HG03439 (cell line): ENCODE results near the gene ZHX3.
A peak's percentile ranks its signal among the peaks of the same experiment; 100 is the strongest.
"Not testable (repeated sequence)": the region's sequence is repeated elsewhere in the genome, so short reads cannot be mapped to it uniquely, and the experiment has no call there.

Source experiments
- ATAC-seq: cut with Tn5 transposase; IDR thresholded peaks from one replicate; pipeline ENCODE4 v1.9.1; 2021; ENCODE audit warnings: mild to moderate bottlenecking, moderate library complexity; ENCODE audit not compliant: unreplicated experiment

Gene ZHX3

DNA sequence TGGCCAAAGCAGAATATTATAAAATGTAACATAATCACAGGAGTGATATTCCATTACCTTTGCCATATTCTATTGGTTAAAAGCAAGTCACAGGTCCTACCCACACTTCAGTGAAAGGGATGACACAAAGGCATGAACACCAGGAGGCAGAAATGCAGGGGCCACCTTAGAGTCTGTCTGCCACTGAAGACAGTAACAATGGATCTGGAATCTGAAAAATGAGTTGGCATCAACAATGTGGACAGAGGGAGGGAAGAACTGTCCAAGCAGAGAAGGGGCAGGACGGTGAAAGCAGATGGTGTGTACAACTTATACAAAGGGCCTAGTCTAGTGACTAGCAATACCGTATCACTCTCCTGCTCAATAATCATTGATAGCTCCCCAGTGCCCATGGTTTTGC, 16.5 kb upstream of the ZHX3 start:
- ATAC-seq: no peak

DNA sequence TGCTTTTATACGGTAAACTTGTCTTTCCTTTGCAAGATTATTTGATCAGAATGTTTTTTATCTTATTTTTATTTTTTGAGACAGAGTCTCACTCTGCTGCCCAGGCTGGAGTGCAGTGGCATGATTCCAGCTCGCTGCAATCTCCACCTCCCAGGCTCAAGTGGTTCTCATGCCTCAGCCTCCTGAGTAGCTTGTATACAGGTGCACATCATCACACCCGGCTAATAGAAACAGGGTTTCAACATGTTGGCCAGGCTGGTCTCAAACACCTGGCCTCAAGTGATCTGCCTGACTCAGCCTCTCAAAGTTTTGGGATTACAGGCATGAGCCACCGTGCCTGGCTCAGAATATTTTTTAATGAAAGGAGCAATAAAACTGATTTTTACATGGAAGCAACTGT, 14.2 kb upstream of the ZHX3 start:
- ATAC-seq: no peak

DNA sequence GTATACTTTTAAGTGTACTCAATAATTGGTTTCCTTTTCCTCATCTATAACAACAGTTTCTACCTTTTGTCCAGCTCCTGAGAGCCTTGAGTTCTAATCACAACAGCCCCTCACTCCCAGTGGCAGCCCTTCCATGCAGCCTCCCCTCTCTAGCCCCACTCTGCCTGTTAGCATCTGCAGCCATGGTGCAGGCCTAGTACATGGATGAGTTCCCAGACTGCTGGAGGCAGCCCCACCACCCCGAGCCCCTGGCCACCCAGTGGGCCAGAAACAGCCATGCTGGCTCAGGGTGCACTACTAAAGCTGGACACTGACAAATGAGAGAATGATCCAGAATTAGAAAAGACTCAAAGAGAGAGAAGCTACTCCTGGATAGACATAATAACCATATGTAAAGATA, 13.4 kb upstream of the ZHX3 start:
- no peak for ATAC-seq

- ATAC-seq: no peak
Measured at GRCh38 chr20:41330343-41330720, 12.8 kb upstream of the ZHX3 start.

- no peak for ATAC-seq
Measured at GRCh38 chr20:41329435-41330342, 12.2 kb upstream of the ZHX3 start.

DNA sequence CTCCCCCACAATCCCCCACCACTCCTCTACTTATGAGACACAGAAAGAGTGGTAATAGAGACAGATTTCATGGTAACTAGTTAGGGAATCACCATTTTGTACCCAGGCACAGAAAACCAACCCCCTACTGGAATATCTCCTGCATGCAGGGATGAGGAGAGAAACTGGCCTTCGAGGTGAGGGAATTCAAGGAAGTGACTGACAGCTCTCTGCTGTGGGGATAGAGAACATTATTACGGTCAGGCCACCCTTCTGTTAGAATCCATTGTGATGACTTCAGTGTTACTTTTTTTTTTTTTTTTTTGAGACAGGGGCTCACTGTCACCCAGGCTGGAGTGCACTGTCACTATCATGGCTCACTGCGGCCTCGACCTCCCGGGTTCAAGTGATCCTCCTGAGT, 9.6 kb upstream of the ZHX3 start:
- no peak for ATAC-seq

DNA sequence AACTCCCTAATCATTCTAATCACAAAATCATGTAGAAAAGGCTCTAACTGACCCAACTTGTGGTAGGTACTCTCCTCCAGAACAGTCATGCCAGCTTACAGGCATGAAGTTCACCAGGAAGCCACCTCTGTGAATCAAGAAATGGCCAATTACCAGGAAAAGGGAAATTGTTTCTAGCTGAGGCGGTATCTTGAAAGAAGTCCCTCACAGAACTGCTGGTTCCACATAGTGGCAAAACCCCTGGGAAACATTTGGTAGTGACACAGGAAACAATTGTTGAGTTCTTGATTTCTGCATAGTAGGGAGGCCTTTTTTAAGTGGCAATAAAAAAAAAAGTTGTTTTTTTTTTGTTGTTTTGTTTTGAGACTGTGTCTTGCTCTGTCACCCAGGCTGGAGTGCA, 3.4 kb upstream of the ZHX3 start:
- no peak for ATAC-seq

- no peak for ATAC-seq
Measured at GRCh38 chr20:41320441-41320840, 2.9 kb upstream of the ZHX3 start.

DNA sequence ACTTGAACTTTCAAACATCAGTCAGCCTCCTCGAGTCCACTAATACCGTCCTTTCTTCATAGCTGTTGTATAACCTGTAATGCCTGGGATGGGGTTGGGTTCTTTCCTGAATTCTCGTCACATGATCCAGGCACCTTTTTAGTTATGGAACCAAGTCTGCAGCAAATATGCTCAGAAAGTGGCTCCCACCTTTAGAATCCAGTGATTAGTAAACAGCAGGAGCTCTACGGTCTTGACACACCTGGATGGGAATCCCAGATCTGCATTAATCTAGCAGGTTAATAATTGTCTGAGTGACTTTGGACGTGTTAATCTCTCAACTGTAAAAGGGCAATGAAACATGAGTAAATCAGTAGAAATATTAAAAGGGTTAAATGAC, 729 bp upstream of the ZHX3 start:
- ATAC-seq: no peak

DNA sequence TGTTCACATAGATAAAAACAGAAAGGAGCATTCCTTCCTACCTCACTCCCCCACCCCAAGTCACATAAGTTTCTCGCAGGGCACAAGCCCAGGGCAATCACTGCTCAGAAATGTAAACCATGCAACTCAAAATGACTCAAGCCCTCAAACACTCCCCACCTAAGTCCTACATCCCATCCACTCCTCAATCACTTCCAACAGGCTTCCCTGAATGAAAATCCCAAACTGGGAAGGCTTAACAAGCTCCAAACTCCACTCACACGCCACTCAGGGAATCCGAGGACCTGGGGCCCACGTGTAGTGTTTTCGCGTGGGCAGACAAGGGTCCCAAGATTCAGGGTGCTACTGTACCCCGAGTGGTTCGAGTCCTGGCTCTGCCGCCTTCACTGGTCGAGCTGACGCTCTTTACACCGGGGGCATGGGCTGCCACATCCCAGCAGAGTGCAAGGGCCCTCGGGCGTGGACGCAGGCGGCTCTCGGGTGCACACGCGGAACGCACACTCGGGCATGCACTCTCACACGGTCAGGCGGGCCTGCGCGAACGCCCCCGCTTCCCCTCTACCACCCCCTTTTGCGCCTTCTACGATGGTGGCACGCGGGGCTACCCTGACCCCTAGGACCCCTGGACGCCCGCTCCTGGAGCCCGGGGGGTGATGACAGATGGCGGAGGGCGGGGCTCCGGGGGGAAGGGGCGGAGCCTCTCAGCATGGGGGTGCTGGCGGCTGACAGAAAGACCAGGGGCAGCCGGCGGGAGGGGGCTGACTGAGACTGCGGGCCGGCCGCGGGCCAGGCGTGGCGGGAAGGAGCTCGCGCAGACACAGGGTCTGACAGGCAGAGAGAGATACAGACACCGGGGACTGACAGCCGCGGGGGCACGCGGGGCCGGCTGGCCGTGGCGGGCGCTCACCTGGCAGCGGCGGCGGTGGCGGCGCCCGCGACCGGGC, 657 bp downstream of the ZHX3 start:
- ATAC-seq: peak; percentile 70

DNA sequence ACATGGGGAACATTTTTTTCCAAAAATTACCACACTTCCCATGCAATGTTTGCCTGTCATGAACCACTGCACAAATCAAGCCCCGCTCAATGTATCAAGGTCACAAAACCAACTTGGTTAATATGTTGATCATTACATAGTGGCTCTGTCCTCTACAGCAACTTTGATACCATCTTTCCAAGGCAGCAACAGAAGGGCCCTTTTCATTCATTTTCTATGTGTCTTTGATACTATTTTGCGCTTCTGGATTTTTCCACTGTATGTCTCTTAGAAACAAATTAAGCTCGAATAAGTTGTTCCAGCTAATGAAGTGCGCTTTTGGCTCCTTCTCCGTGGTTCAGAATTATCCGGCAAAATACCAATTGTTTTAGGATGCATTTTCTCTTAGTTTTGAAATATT, 1.5 kb downstream of the ZHX3 start:
- ATAC-seq: no peak

DNA sequence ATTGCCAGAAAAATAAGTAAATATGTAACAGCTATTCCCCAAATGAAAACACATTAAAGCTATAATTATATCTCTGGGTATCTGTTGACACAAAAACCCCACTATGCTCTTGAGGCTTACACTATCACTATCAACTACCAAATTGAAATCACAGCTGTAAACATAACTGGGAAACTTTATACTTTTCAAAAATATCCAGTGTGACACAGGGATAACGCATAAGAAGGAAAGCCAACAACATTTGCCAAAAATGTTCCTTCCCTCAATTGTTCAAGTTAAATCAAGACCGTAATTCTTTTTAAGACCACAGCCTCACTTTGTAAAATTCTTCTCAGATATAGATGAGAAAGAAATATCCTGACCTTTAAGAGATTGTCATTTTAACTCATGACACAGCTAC, 3.1 kb downstream of the ZHX3 start:
- ATAC-seq: no peak

DNA sequence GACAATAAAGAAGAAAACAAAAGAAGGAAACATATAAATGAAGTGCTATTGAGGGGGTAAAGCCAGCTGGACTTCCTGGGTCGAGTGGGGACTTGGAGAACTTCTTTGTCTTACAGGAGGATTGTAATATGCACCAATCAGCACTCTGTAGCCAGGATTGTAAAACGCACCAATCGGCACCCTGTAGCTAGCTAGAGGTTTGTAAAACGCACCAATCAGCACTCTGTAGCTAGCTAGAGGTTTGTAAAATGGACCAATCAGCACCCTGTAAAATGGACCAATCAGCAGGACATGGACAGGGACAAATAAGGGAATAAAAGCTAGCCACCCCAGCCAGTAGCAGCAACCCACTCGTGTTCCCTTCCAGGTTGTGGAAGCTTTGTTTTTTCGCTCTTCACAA, 5.5 kb downstream of the ZHX3 start:
- not testable (repeated sequence) for ATAC-seq

GRCh38 chr20:41309817-41310216, 7.7 kb downstream of the ZHX3 start:
- ATAC-seq: no peak

GRCh38 chr20:41308726-41309413, 8.7 kb downstream of the ZHX3 start:
- ATAC-seq: no peak

DNA sequence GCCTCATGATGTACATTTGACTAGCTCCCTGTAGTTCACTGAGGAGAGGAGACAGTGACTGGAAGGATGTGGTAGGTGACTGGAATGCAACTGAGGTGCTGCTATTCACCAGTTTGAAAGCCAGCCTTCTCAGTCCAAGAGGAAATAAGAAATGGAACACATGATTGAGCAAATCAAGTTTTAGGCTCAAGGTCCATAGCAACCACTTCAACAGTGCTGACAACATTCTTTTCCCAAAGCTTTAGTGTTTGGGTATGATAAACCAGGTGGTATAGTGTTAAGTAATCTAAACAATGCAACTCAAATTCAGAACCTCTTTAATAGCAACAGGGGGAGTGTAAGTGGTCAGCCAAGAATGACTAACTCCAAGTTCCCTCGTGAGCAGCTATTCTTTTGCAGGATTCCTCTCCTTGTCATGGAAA, 9.2 kb downstream of the ZHX3 start:
- ATAC-seq: no peak

GRCh38 chr20:41307021-41307420, 10.5 kb downstream of the ZHX3 start:
- no peak for ATAC-seq

DNA sequence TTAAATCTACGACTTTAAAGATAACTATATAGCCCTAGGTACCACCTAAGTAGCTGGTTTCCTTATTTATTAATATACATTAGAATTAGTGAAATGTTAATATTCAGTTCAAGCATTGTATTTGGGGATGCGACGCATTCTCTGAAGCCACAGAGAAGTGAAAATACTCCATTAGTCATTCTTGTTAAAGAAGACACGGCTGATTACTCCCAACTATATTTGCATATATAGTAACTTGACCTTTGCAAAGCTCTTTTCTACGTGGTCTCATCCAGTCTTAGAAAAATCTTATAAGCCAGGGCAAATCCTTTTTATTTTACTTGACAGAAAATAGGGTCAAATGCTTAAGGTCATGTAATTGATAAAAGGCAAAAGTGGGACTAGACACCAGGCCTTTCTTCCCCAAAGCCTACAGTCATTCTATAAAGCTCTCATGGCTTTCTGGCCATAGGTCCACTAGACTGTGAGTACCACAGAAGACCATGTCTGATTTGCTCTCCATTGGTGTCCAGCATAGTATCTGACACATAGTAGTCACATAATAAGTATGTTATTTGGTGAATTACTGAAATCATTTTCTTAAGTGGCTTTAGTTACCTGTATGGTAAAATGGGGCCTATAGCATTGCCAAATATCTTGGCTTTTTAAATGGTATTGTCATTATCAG, 11.3 kb downstream of the ZHX3 start:
- ATAC-seq: peak; percentile 84

GRCh38 chr20:41304424-41305079, 13.0 kb downstream of the ZHX3 start:
- ATAC-seq: no peak

GRCh38 chr20:41304002-41304401, 13.5 kb downstream of the ZHX3 start:
- no peak for ATAC-seq
